ENCODE data around the gene KIAA0513. TPM values are rescaled to one million over a fixed set of nuclear protein-coding genes. Genes with fewer than 3 reads are reported as not detected.

KIAA0513 gene
- total RNA-seq, 1 experiment from 2014 or later: 0.97 TPM

- 0 out of 2 replicates have a peak, but pooled peaks cover 5% of the 10 kb centered on the region for H4K20me1 ChIP-seq (ENCODE audit: insufficient read depth, low read depth, low read length)
- H3K9me2 ChIP-seq (replicated peaks; ENCODE audit: insufficient read depth, low read length): no peaks in the 10 kb centered on the region
- DNase-seq: no peak
- no peaks in the 10 kb centered on the region for H3K27me3 ChIP-seq (ENCODE audit: low read length)
- H3K4me1 ChIP-seq (ENCODE audit: low read length): peaks cover 5% of the 10 kb centered on the region
- no peak overlapping the region for H2AFZ ChIP-seq (ENCODE audit: low read length)
- H3K79me2 ChIP-seq (ENCODE audit: low read length): no peaks in the 10 kb centered on the region
- H3K4me2 ChIP-seq (ENCODE audit: low read depth, low read length, poor library complexity, severe bottlenecking): no peak overlapping the region
- no peak overlapping the region for H3K27ac ChIP-seq (ENCODE audit: low read length)
- H3K9ac ChIP-seq (ENCODE audit: low read length): no peak overlapping the region
- H3K4me3 ChIP-seq (ENCODE audit: low read length): no peak overlapping the region
- H3K9me3 ChIP-seq (ENCODE audit: low read length): no peaks in the 10 kb centered on the region
- H3K36me3 ChIP-seq (ENCODE audit: insufficient read depth, low read length): no peaks in the 10 kb centered on the region
Observed at GRCh38 chr16:85084841-85085510, 57.4 kb downstream of the KIAA0513 start.

GRCh38 chr16:85085721-85086120, 58.1 kb downstream of the KIAA0513 start:
- Histone ChIP-seq H3K9me3 (ENCODE audit: low read length) (no peaks in the 10 kb centered on the region), H3K9ac (ENCODE audit: low read length) (no peak overlapping the region), H3K4me1 (ENCODE audit: low read length) (peaks cover 5% of the 10 kb centered on the region), H4K20me1 (ENCODE audit: insufficient read depth, low read depth, low read length) (0 out of 2 replicates have a peak, but pooled peaks cover 5% of the 10 kb centered on the region), H3K79me2 (ENCODE audit: low read length) (no peaks in the 10 kb centered on the region), H3K36me3 (ENCODE audit: insufficient read depth, low read length) (no peaks in the 10 kb centered on the region), H3K27ac (ENCODE audit: low read length) (no peak overlapping the region), H3K4me3 (ENCODE audit: low read length) (no peak overlapping the region), H3K27me3 (ENCODE audit: low read length) (no peaks in the 10 kb centered on the region), H3K9me2 (replicated peaks; ENCODE audit: insufficient read depth, low read length) (no peaks in the 10 kb centered on the region), H2AFZ (ENCODE audit: low read length) (no peak overlapping the region), H3K4me2 (ENCODE audit: low read depth, low read length, poor library complexity, severe bottlenecking) (no peak overlapping the region)
- no peak for DNase-seq

GRCh38 chr16:85086347-85087291, 59.0 kb downstream of the KIAA0513 start:
- H3K4me2 ChIP-seq (ENCODE audit: low read depth, low read length, poor library complexity, severe bottlenecking): no peak overlapping the region
- H4K20me1 ChIP-seq (ENCODE audit: insufficient read depth, low read depth, low read length): 0 out of 2 replicates have a peak, but pooled peaks cover 5% of the 10 kb centered on the region
- no peaks in the 10 kb centered on the region for H3K27me3 ChIP-seq (ENCODE audit: low read length)
- no peaks in the 10 kb centered on the region for H3K9me3 ChIP-seq (ENCODE audit: low read length)
- peak; percentile 81 for DNase-seq
- no peak overlapping the region for H3K27ac ChIP-seq (ENCODE audit: low read length)
- no peak overlapping the region for H2AFZ ChIP-seq (ENCODE audit: low read length)
- H3K9ac ChIP-seq (ENCODE audit: low read length): no peak overlapping the region
- H3K4me3 ChIP-seq (ENCODE audit: low read length): no peak overlapping the region
- peaks cover 5% of the 10 kb centered on the region for H3K4me1 ChIP-seq (ENCODE audit: low read length)
- H3K79me2 ChIP-seq (ENCODE audit: low read length): no peaks in the 10 kb centered on the region
- no peaks in the 10 kb centered on the region for H3K9me2 ChIP-seq (replicated peaks; ENCODE audit: insufficient read depth, low read length)
- H3K36me3 ChIP-seq (ENCODE audit: insufficient read depth, low read length): no peaks in the 10 kb centered on the region

- no peaks in the 10 kb centered on the region for H3K27me3 ChIP-seq (ENCODE audit: low read length)
- no peak overlapping the region for H2AFZ ChIP-seq (ENCODE audit: low read length)
- H3K9me3 ChIP-seq (ENCODE audit: low read length): no peaks in the 10 kb centered on the region
- no peak for DNase-seq
- H4K20me1 ChIP-seq (ENCODE audit: insufficient read depth, low read depth, low read length): no peaks in the 10 kb centered on the region
- H3K9me2 ChIP-seq (replicated peaks; ENCODE audit: insufficient read depth, low read length): no peaks in the 10 kb centered on the region
- peaks cover 4% of the 10 kb centered on the region for H3K4me1 ChIP-seq (ENCODE audit: low read length)
- no peaks in the 10 kb centered on the region for H3K79me2 ChIP-seq (ENCODE audit: low read length)
- no peak overlapping the region for H3K4me3 ChIP-seq (ENCODE audit: low read length)
- H3K4me2 ChIP-seq (ENCODE audit: low read depth, low read length, poor library complexity, severe bottlenecking): no peak overlapping the region
- H3K36me3 ChIP-seq (ENCODE audit: insufficient read depth, low read length): no peaks in the 10 kb centered on the region
- no peak overlapping the region for H3K27ac ChIP-seq (ENCODE audit: low read length)
- H3K9ac ChIP-seq (ENCODE audit: low read length): no peak overlapping the region
Observed at GRCh38 chr16:85087899-85088569, 60.4 kb downstream of the KIAA0513 start.

GRCh38 chr16:85088570-85089199, 61.1 kb downstream of the KIAA0513 start:
- no peak overlapping the region for H3K4me2 ChIP-seq (ENCODE audit: low read depth, low read length, poor library complexity, severe bottlenecking)
- no peaks in the 10 kb centered on the region for H3K27me3 ChIP-seq (ENCODE audit: low read length)
- no peaks in the 10 kb centered on the region for H3K9me2 ChIP-seq (replicated peaks; ENCODE audit: insufficient read depth, low read length)
- no peak overlapping the region for H3K27ac ChIP-seq (ENCODE audit: low read length)
- H3K9me3 ChIP-seq (ENCODE audit: low read length): no peaks in the 10 kb centered on the region
- H3K4me3 ChIP-seq (ENCODE audit: low read length): no peak overlapping the region
- H3K36me3 ChIP-seq (ENCODE audit: insufficient read depth, low read length): no peaks in the 10 kb centered on the region
- DNase-seq: no peak
- H3K4me1 ChIP-seq (ENCODE audit: low read length): no peaks in the 10 kb centered on the region
- no peak overlapping the region for H2AFZ ChIP-seq (ENCODE audit: low read length)
- H3K79me2 ChIP-seq (ENCODE audit: low read length): no peaks in the 10 kb centered on the region
- H3K9ac ChIP-seq (ENCODE audit: low read length): no peak overlapping the region
- no peaks in the 10 kb centered on the region for H4K20me1 ChIP-seq (ENCODE audit: insufficient read depth, low read depth, low read length)

GRCh38 chr16:85089525-85089924, 61.9 kb downstream of the KIAA0513 start:
- H3K9ac ChIP-seq (ENCODE audit: low read length): no peak overlapping the region
- H3K36me3 ChIP-seq (ENCODE audit: insufficient read depth, low read length): no peaks in the 10 kb centered on the region
- no peak overlapping the region for H3K27ac ChIP-seq (ENCODE audit: low read length)
- H3K4me1 ChIP-seq (ENCODE audit: low read length): no peaks in the 10 kb centered on the region
- no peaks in the 10 kb centered on the region for H3K9me2 ChIP-seq (replicated peaks; ENCODE audit: insufficient read depth, low read length)
- DNase-seq: no peak
- H3K9me3 ChIP-seq (ENCODE audit: low read length): no peaks in the 10 kb centered on the region
- H4K20me1 ChIP-seq (ENCODE audit: insufficient read depth, low read depth, low read length): no peaks in the 10 kb centered on the region
- no peak overlapping the region for H3K4me2 ChIP-seq (ENCODE audit: low read depth, low read length, poor library complexity, severe bottlenecking)
- no peak overlapping the region for H2AFZ ChIP-seq (ENCODE audit: low read length)
- H3K27me3 ChIP-seq (ENCODE audit: low read length): no peaks in the 10 kb centered on the region
- no peaks in the 10 kb centered on the region for H3K79me2 ChIP-seq (ENCODE audit: low read length)
- H3K4me3 ChIP-seq (ENCODE audit: low read length): no peak overlapping the region

GRCh38 chr16:85090181-85090580, 62.6 kb downstream of the KIAA0513 start:
- Histone ChIP-seq H3K9me2 (replicated peaks; ENCODE audit: insufficient read depth, low read length) (no peaks in the 10 kb centered on the region), H3K4me3 (ENCODE audit: low read length) (no peak overlapping the region), H3K36me3 (ENCODE audit: insufficient read depth, low read length) (no peaks in the 10 kb centered on the region), H3K4me2 (ENCODE audit: low read depth, low read length, poor library complexity, severe bottlenecking) (no peak overlapping the region), H3K9me3 (ENCODE audit: low read length) (no peaks in the 10 kb centered on the region), H2AFZ (ENCODE audit: low read length) (no peak overlapping the region), H3K79me2 (ENCODE audit: low read length) (no peaks in the 10 kb centered on the region), H3K4me1 (ENCODE audit: low read length) (no peaks in the 10 kb centered on the region), H4K20me1 (ENCODE audit: insufficient read depth, low read depth, low read length) (no peaks in the 10 kb centered on the region), H3K9ac (ENCODE audit: low read length) (no peak overlapping the region), H3K27ac (ENCODE audit: low read length) (no peak overlapping the region), H3K27me3 (ENCODE audit: low read length) (no peaks in the 10 kb centered on the region)
- DNase-seq: no peak
